GM12878 (cell line): Measurements from ENCODE around the gene MRPL16.

ENCODE experiments used
- ATF2 ChIP-seq: IDR thresholded peaks from 2 replicates; pipeline ENCODE4 v1.6.1; 2012; ENCODE audit warnings: low read length, inconsistent platforms
- CTCF ChIP-seq, 3 experiments: IDR thresholded peaks in 2 of 3; conservative IDR thresholded peaks in 1 of 3; 2 replicates each; pipeline ENCODE4 v1.5.1; 2011; ENCODE audit warnings: low read depth in 3 of 3, low read length in 3 of 3, mild to moderate bottlenecking in 3 of 3, control low read depth in 2 of 3, moderate library complexity in 2 of 3, inconsistent platforms in 1 of 3, mixed read lengths in 1 of 3; ENCODE audit not compliant: control insufficient read depth in 2 of 3, insufficient read depth in 1 of 3; ENCODE audit errors: extremely low read depth in 1 of 3
- KDM1A ChIP-seq: fragments of 200-600 bp; sonication (generic); IDR thresholded peaks from 2 replicates; pipeline ENCODE4 v1.6.1; 2016; ENCODE audit warnings: borderline replicate concordance
- POLR2A ChIP-seq: IDR thresholded peaks from 2 replicates; pipeline ENCODE4 v1.6.1; 2011; ENCODE audit warnings: low read depth, mild to moderate bottlenecking, low read length
- POLR2AphosphoS5 ChIP-seq: IDR thresholded peaks from 2 replicates; pipeline ENCODE4 v1.6.1; 2011; ENCODE audit warnings: mild to moderate bottlenecking, low read length, inconsistent platforms
- SP1 ChIP-seq: IDR thresholded peaks from one replicate; pipeline ENCODE4 v1.6.1; 2011; ENCODE audit warnings: low read depth, low read length
- TAF1 ChIP-seq: IDR thresholded peaks from 2 replicates; pipeline ENCODE4 v1.6.1; 2011; ENCODE audit warnings: mild to moderate bottlenecking, low read depth, low read length, borderline replicate concordance

GRCh38 chr11:59859673-59860072 lies 49.1 kb upstream of the MRPL16 start:
- TF ChIP-seq ATF2 (no peak), TAF1 (no peak), POLR2AphosphoS5 (no peak), CTCF (IDR thresholded peaks at IDR 0.05 in 2 of 3, conservative IDR thresholded peaks at IDR 0.05 in 1 of 3; ENCODE audit: control insufficient read depth in 2 of 3, extremely low read depth in 1 of 3, insufficient read depth in 1 of 3, low read depth in 3 of 3, low read length in 3 of 3) (no peak), KDM1A (no peak), POLR2A (no peak), SP1 (no peak)
